Memory B cell (primary cell): ENCODE results near the gene CYP26B1.

Experiments
- ATAC-seq: fragments of 150-1000 bp; cut with Tn5 transposase; 2 replicates; pipeline ENCODE4 v1.10.0; 2021; ENCODE audit warnings: low read depth, mild to moderate bottlenecking, moderate library complexity
- DNase-seq, 2 donors: peaks; one replicate each; pipeline ENCODE4 v3.0.0; 2022; ENCODE audit warnings: low spot score in 2 of 2
- H3K27ac Mint-ChIP-seq: one replicate; pipeline ENCODE4 v1.8.0; 2022; ENCODE audit warnings: mild to moderate bottlenecking, moderate library complexity, mixed read lengths
- H3K27me3 Mint-ChIP-seq: one replicate; pipeline ENCODE4 v1.8.0; 2022; ENCODE audit warnings: mixed read lengths
- H3K36me3 Mint-ChIP-seq: one replicate; pipeline ENCODE4 v1.8.0; 2022; ENCODE audit warnings: mild to moderate bottlenecking, mixed read lengths
- H3K4me1 Mint-ChIP-seq: one replicate; pipeline ENCODE4 v1.8.0; 2022; ENCODE audit warnings: mixed read lengths
- H3K4me3 Mint-ChIP-seq: one replicate; pipeline ENCODE4 v1.8.0; 2022; ENCODE audit warnings: mild to moderate bottlenecking, moderate library complexity, mixed read lengths
- H3K9me3 Mint-ChIP-seq: one replicate; pipeline ENCODE4 v1.8.0; 2022; ENCODE audit warnings: mixed read lengths

Gene CYP26B1

DNA sequence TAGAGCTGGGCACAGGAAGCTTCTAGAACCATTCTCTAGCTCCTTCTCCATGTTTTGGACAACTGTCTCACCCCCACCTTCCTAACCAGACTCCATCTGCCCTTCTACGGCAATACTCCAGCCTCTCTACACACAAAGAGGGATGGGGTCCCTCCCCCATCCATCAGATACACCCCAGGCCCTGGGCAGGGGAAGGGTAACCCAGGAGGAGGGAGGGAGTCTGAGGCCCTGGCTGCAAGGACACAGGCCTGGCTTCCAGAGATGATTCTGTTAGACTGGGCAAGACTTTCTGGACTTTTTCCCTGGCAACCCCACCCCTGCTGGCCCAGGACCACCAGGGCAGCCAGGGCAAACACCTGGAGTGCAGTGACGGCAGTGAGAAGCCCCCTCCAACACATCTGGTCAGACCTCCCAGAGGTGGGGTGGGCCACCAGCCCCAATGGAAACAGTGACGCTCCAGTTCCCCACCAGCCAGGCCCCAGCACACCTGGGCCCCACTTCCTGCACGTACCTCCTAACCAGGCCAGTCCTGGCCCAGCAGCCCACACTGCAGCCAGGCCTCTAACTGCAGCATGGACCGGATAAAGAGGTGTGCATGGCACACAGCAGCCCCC lies 6.5 kb downstream of the CYP26B1 start:
- Mint-ChIP-seq H3K9me3 (no peaks in the 10 kb centered on the region), H3K4me3 (no peak overlapping the region), H3K4me1 (peaks cover 7% of the 10 kb centered on the region), H3K27ac (no peak overlapping the region), H3K36me3 (no peaks in the 10 kb centered on the region), H3K27me3 (peaks cover 11% of the 10 kb centered on the region)
- ATAC-seq (no peak), DNase-seq (no peak)

DNA sequence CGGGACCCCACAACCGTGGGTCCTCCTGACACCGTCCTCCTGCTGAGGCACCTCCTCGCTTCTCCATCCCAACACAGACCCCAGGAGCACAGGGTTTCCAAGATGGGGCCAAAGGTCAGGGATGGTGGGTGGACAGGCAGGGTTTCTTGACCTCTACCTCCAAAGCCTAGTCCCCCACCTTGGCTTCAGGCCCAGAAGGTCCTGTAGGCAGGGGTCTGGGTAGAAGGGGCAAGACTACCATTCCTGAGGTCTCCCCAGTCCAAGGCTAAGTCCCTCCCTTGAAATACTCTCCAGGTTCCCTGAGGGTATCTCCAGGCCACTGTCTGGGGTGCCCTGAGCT lies 7.1 kb downstream of the CYP26B1 start:
- no peak for ATAC-seq
- H3K36me3 Mint-ChIP-seq, result no peaks in the 10 kb centered on the region
- H3K27ac Mint-ChIP-seq, result no peak overlapping the region
- no peak for DNase-seq
- no peak overlapping the region for H3K4me3 Mint-ChIP-seq
- no peaks in the 10 kb centered on the region for H3K9me3 Mint-ChIP-seq
- H3K27me3 Mint-ChIP-seq, result peaks cover 11% of the 10 kb centered on the region
- H3K4me1 Mint-ChIP-seq, result peaks cover 7% of the 10 kb centered on the region

DNA sequence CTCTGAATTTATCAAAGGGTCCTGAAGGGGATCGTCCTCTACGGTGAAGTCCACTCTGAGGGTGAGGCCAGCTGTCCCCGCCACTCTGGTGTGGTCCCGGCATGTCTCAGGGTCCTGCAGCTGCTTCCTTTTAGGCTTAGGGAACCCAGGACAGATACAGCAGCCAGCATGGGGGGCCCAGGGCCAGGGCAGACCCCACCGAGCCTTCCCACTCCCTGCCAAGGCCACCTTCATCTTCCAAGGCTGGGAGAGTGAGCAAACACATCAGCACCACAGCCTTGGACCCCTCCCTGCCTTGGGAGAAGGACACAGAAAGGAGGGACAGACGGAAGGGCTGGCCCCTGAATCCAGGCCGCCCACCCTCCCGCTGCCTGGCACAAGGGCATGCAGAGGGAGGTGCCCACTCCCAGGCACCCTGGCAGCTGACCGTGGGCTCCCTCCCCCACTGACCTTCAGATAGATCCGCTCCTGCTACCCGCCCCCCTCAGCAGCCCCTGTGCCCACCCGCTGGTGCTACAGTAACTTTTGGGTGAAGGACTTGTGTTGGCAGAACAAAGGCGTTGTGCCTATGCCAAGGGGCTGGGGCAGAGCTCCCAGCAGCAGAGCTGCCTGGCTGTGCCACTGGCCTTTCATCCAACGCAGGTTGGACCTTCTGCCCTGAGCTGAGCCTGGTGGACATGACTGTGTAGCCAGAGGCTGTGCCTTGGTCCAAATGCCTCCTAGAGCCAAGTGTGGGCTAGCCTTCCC lies 7.6 kb downstream of the CYP26B1 start:
- no peak for ATAC-seq
- H3K36me3 Mint-ChIP-seq, result no peaks in the 10 kb centered on the region
- no peak overlapping the region for H3K27ac Mint-ChIP-seq
- H3K4me1 Mint-ChIP-seq, result peaks cover 4% of the 10 kb centered on the region
- H3K9me3 Mint-ChIP-seq, result no peaks in the 10 kb centered on the region
- H3K27me3 Mint-ChIP-seq, result peaks cover 8% of the 10 kb centered on the region
- no peak overlapping the region for H3K4me3 Mint-ChIP-seq
- no peak for DNase-seq

DNA sequence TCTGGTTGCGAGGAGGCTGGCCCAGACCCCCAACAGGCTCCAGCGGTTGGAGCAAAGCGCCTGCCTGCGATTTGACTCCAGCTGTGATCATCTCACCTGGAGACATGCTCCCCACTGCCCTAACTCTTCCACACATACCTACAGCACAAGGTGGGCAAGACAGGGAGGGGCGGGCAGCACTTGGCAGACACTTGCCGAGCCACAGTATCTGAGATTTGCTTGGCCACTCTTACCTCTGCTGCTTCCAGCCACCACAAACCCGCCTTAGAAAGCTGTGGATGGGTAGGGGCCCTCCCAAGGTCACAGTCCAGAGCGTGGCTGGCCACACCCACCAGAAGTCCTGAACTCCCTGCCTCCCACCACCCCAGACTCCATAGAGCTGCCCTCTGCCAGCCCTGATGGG lies 8.2 kb downstream of the CYP26B1 start:
- peaks cover 7% of the 10 kb centered on the region for H3K27me3 Mint-ChIP-seq
- H3K9me3 Mint-ChIP-seq, result no peaks in the 10 kb centered on the region
- DNase-seq, result no peak
- ATAC-seq, result no peak
- no peak overlapping the region for H3K27ac Mint-ChIP-seq
- no peak overlapping the region for H3K4me3 Mint-ChIP-seq
- H3K36me3 Mint-ChIP-seq, result no peaks in the 10 kb centered on the region
- H3K4me1 Mint-ChIP-seq, result peaks cover 4% of the 10 kb centered on the region

DNA sequence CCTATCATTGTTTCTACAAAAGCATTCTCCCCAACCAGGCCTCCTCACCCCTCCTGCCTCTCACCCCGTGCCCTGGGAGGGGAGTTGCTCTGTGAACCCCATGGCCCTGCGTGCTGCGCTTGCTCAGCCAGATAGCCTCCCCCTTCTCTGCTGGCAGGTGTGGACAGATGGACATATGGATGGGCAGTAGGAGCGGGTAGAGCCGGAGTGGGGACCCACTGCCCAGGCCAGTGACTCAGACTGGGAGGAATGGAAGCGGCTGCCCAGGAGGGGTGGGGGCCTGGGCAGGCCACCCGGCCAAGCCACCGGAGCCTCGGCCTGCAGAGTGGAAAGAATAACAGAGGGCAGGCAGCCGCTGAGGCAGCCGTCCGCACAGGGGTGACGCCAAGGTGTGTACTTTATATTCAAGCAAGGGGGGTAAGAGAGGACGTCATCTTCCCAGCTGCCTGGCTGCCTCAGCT lies 8.7 kb downstream of the CYP26B1 start:
- H3K4me3 Mint-ChIP-seq, result no peak overlapping the region
- DNase-seq (no peak), ATAC-seq (no peak)
- no peak overlapping the region for H3K27ac Mint-ChIP-seq
- no peaks in the 10 kb centered on the region for H3K36me3 Mint-ChIP-seq
- H3K4me1 Mint-ChIP-seq, result peaks cover 4% of the 10 kb centered on the region
- peaks cover 7% of the 10 kb centered on the region for H3K27me3 Mint-ChIP-seq
- H3K9me3 Mint-ChIP-seq, result no peaks in the 10 kb centered on the region

DNA sequence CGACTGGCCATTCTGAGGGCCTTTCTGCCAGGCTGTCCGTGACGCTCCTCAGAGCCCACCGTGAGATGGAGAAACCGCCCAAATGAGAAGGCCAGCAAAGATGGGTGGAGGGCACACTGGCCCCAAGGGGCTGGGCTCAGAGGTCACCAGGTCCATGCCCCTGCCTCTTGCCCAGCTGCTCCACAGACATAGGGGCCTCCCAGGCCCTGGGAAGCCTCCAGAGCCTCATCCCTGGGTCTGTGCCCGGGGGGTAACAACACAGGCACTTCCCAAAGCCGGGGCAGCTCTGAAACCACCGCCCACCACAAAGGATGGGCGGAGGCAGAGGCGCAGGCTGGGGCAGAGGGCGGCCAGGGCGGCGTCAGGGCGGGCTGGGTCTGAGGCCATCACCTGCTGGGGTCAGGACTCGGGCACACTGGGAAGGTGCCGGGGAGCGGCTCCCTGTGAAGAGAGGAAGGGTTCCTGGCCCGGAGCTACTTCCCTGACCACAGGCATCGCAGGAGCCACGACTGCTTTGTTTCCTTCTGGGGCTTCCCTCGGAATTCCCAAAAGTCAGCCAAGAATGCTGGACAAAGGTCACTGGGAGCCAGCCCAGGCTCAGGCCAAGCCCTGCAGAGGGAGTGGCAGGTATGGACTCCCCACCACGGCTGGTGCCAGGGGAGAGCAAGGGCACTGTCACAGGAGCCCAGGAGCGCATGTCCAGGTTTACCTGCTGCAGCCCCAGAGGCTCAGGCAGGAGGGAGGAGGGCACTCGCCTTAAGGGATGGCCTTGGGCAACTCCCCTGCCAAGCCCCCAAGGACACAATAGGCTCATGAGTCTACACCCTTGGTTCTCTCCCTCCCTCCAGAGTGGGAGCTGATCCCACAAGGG lies 9.4 kb downstream of the CYP26B1 start:
- Mint-ChIP-seq H3K4me1 (peaks cover 4% of the 10 kb centered on the region), H3K4me3 (no peak overlapping the region), H3K27me3 (peaks cover 10% of the 10 kb centered on the region), H3K9me3 (no peaks in the 10 kb centered on the region), H3K27ac (no peak overlapping the region), H3K36me3 (no peaks in the 10 kb centered on the region)
- ATAC-seq, result no peak
- no peak for DNase-seq

DNA sequence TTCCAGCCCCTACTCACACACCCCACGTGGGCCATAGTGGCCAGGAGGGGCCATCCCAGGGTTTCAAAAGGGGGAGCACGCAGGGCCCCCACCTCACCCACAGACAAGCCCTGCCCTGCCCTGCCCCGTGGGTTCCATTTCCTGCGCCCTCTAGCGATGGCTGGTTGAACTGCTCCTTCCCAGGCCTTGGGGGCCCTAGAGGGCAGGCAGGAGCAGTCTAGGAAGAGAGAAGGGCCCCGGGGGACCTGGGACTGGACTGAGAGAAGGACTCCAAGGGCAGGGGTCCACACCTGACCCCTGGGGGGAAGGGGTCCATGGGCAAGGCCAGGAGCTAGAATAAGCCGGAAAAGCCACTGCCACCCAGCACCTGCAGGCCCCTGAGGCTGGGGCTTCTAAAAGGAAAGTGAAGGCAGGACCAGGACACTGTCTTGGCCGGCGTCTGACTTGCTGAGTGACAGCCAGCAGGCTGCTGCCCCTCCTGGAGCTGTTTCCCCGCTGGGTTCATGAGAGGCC lies 10.1 kb downstream of the CYP26B1 start:
- H3K36me3 Mint-ChIP-seq, result no peaks in the 10 kb centered on the region
- DNase-seq, result peak; percentile 49 to 74

DNA sequence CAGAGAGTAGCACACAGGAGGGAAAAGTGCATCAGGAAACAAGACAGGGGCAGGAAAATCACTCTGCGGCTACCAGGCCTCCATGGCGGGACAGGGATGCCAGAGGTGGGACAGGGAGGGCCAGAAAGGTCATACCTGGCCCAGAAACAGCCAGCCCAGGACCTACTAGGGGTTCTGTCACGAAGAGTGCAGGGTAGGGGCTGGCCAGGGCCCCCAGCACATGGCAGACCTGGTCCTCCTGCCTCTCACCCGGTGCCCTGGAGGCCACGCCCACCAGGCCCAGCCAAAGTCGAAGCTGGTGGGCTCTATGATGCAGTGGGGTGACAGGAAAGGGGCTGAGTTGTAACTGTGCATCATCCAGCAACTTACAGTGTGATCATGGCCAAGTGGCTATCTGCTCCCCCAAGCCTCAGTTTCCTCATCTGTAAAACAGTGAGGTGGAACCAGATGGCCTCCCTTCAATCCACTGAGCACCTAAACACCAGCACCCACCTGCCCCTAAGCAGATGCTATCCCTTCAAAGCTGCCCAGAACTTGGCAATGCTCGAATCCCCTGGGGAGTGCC lies 10.6 kb downstream of the CYP26B1 start:
- H3K27ac Mint-ChIP-seq, result no peak overlapping the region
- no peaks in the 10 kb centered on the region for H3K36me3 Mint-ChIP-seq
- DNase-seq, result no peak
- H3K4me1 Mint-ChIP-seq, result peaks cover 4% of the 10 kb centered on the region
- peak; percentile 14 for ATAC-seq
- peaks cover 5% of the 10 kb centered on the region for H3K27me3 Mint-ChIP-seq
- no peak overlapping the region for H3K4me3 Mint-ChIP-seq
- H3K9me3 Mint-ChIP-seq, result no peaks in the 10 kb centered on the region

More for the DNA sequence above, 10.1 kb downstream of the CYP26B1 start:
- peaks cover 4% of the 10 kb centered on the region for H3K4me1 Mint-ChIP-seq
- H3K9me3 Mint-ChIP-seq, result no peaks in the 10 kb centered on the region
- H3K27ac Mint-ChIP-seq, result no peak overlapping the region
- H3K4me3 Mint-ChIP-seq, result no peak overlapping the region
- peak; percentile 66 for ATAC-seq
- peaks cover 10% of the 10 kb centered on the region for H3K27me3 Mint-ChIP-seq

DNA sequence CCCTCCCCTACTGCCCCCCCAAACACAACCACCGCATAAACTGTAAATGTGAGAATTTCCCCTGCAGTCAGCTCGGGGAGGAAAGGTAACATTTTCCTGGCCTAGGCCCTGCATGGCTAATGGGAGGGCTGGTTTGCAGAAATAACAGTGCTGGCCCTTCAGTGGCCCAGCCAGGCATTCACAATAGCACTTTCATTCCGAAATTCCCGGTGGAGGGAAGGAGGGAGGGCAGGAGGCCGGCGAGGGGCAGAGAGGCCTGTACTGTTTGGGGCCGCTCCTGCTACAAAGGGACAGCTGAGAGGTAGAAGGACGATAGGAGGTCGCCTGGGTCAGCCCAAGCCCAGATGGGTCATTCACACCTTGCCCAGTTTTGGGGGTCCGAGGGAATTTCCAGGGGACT lies 11.3 kb downstream of the CYP26B1 start:
- H3K4me1 Mint-ChIP-seq, result peaks cover 4% of the 10 kb centered on the region
- ATAC-seq (no peak), DNase-seq (no peak)
- H3K27ac Mint-ChIP-seq, result no peak overlapping the region
- no peaks in the 10 kb centered on the region for H3K36me3 Mint-ChIP-seq
- no peaks in the 10 kb centered on the region for H3K9me3 Mint-ChIP-seq
- H3K4me3 Mint-ChIP-seq, result no peak overlapping the region
- H3K27me3 Mint-ChIP-seq, result peaks cover 6% of the 10 kb centered on the region

DNA sequence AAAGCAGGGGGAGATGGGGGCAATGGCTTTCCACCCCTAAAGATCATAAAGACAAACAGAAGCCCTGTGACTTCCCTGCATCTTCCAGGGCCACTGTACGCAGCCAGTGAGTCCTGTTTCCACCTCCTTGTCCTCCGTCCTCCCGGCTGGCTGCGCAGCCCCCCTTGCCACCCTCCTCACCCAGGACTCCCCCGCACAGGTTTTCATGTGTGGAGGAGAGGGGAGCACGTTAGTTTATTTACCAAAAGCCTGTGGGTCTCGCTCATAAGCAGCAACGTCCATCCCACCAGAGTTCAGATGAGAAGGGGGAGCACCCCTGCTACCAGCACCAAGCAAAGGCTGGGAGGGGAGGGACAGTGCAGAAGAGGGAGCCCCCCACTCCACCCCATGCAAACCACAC lies 11.7 kb downstream of the CYP26B1 start:
- H3K27me3 Mint-ChIP-seq, result peaks cover 7% of the 10 kb centered on the region
- peaks cover 4% of the 10 kb centered on the region for H3K4me1 Mint-ChIP-seq
- H3K4me3 Mint-ChIP-seq, result no peak overlapping the region
- no peaks in the 10 kb centered on the region for H3K36me3 Mint-ChIP-seq
- no peaks in the 10 kb centered on the region for H3K9me3 Mint-ChIP-seq
- H3K27ac Mint-ChIP-seq, result no peak overlapping the region
- ATAC-seq (no peak), DNase-seq (no peak)

DNA sequence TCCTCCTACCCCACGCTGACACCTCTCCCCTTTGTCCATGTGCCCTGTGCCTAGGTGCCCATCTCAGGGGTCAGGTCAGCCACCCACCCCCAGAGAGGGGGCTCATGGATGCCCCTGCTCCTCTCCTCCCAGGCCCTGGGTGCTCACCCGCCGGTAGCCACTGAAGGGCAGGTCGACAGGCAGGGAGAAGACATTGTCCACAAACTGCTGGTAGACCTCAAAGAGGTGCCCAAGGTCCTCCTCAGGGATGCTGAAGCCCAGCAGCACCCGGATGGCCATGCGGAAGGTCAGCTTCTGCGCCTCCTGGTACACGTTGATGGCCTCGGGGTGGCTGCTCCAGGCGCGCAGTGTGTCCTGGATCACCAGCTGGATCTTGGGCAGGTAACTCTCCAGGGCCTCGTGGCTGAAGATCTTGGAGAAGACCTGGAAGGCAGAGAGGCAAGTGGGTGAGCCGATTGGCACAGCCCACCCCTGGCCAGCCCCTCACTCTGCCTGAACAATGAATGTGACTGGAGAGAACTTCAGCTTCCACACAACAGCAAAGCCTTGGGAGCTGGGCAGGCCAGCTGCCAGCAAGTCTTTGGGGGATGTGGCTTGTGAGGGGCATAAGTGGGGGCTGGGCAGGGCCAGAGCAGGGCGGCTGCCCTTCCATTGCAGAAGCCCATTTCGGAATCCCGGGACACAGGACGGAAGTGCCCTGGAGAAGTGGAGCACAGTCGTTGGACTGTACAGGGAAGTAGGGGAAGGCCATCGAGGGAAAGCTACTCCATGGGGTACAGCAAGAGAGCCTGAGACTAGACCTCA lies 12.5 kb downstream of the CYP26B1 start:
- no peak overlapping the region for H3K27ac Mint-ChIP-seq
- no peaks in the 10 kb centered on the region for H3K36me3 Mint-ChIP-seq
- H3K4me1 Mint-ChIP-seq, result peaks cover 4% of the 10 kb centered on the region
- H3K27me3 Mint-ChIP-seq, result peaks cover 9% of the 10 kb centered on the region
- DNase-seq (no peak), ATAC-seq (no peak)
- no peaks in the 10 kb centered on the region for H3K9me3 Mint-ChIP-seq
- H3K4me3 Mint-ChIP-seq, result no peak overlapping the region

DNA sequence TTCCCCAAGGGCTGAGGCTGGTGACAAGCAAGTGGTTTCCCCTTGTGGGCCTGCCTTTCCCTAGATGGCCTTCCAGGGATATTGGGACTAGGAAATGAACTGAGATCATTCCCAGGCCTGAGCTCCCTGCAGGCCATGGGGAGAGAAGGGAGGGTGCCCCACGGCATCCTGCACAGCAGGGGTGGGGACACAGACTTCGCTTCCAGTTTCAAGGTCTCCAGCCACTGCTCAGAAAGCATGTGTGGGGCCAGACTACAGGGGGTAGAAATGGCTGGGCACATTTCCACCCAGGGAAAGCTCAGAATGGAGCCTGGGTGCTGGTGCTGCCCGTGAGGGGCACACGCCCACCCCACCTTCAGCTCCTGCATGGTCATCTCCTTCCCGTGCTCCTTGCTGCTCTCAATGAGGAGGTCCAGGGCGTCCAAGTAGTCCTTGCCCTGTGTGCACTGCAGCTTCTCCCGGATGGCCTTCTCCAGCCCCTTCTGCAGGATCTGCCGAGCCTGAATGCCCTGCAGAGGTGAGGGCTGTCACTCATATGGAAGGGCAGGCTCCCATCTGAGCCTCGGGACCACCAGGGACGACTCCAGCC lies 13.2 kb downstream of the CYP26B1 start:
- Mint-ChIP-seq H3K36me3 (no peaks in the 10 kb centered on the region), H3K4me1 (peaks cover 4% of the 10 kb centered on the region), H3K27me3 (peaks cover 9% of the 10 kb centered on the region), H3K27ac (no peak overlapping the region), H3K9me3 (no peaks in the 10 kb centered on the region), H3K4me3 (no peak overlapping the region)
- ATAC-seq (no peak), DNase-seq (no peak)
